Activated T-cell treated with anti-CD3 and anti-CD28 coated beads, Interleukin-2, amount 50 U/mL, for 4 hours (primary cell): ENCODE data around the gene BOLA2B. TPM values are rescaled to one million over a fixed set of nuclear protein-coding genes. Genes with fewer than 3 reads are reported as not detected.

ENCODE experiments used
- total RNA-seq, 3 donors: library from RNA; stranded (reverse); gene quantifications; one replicate each; pipeline ENCODE4 v1.2.1, GENCODE V29; 2021

Gene BOLA2B
- total RNA-seq, 3 donors from 2014 or later, result 468 to 531 (median 481) TPM

Other genes with a start within 250 kb of the BOLA2B start
- gene TMEM219, start 231.6 kb downstream of the BOLA2B start, total RNA-seq, result 10 to 100 TPM; 19.3 to 30.8 (median 27.7) TPM
- gene TAOK2, start 219.8 kb downstream of the BOLA2B start, total RNA-seq, result 10 to 100 TPM; 34.9 to 37.9 (median 37.8) TPM
- gene HIRIP3, start 198.0 kb downstream of the BOLA2B start, total RNA-seq, result 10 to 100 TPM; 43.4 to 52.5 (median 50.7) TPM
- 100 to 1,000 TPM; 103 to 113 (median 112) TPM for gene INO80E, start 197.4 kb downstream of the BOLA2B start, total RNA-seq
- gene DOC2A, start 182.6 kb downstream of the BOLA2B start, total RNA-seq, result 1 to 10 TPM in 2 of 3 donors, under 1 TPM in 1; 0.49 to 2.5 (median 1.1) TPM
- gene C16orf92, start 170.5 kb downstream of the BOLA2B start, total RNA-seq, result not detected
- under 1 TPM; 0.22 to 0.33 (median 0.32) TPM for gene TLCD3B, start 162.4 kb downstream of the BOLA2B start, total RNA-seq
- gene ALDOA, start 127.9 kb downstream of the BOLA2B start, total RNA-seq, result 1,000 to 10,000 TPM; 2,101 to 2,362 (median 2,220) TPM
- gene PPP4C, start 117.7 kb downstream of the BOLA2B start, total RNA-seq, result 100 to 1,000 TPM; 147 to 164 (median 152) TPM
- under 1 TPM; 0.33 to 0.87 (median 0.48) TPM for gene TBX6, start 101.7 kb downstream of the BOLA2B start, total RNA-seq
- gene YPEL3, start 97.5 kb downstream of the BOLA2B start, total RNA-seq, result 1 to 10 TPM; 4.4 to 7.2 (median 6.1) TPM
- 1 to 10 TPM in 2 of 3 donors, under 1 TPM in 1; 0.76 to 3.3 (median 2.7) TPM for gene GDPD3, start 80.1 kb downstream of the BOLA2B start, total RNA-seq
- 10 to 100 TPM; 29.1 to 37.5 (median 32.6) TPM for gene MAPK3, start 70.4 kb downstream of the BOLA2B start, total RNA-seq
- gene CORO1A, start 10.1 kb downstream of the BOLA2B start, total RNA-seq, result 100 to 1,000 TPM; 747 to 940 (median 832) TPM
- gene SLX1A, start 209 bp upstream of the BOLA2B start, total RNA-seq, result 100 to 1,000 TPM in 1 of 3 donors, 10 to 100 TPM in 2; 84.5 to 110 (median 95.6) TPM
- gene SULT1A3, start 5.6 kb upstream of the BOLA2B start, total RNA-seq, result 1 to 10 TPM; 6.8 to 7.6 (median 7.0) TPM
- gene NPIPB13, start 54.8 kb upstream of the BOLA2B start, total RNA-seq, result 10 to 100 TPM in 1 of 3 donors, 1 to 10 TPM in 2; 8.2 to 10.2 (median 8.3) TPM
- 10 to 100 TPM; 95.2 to 97.2 (median 96.8) TPM for gene CD2BP2, start 161.6 kb upstream of the BOLA2B start, total RNA-seq
- 10 to 100 TPM; 48.2 to 52.5 (median 49.6) TPM for gene TBC1D10B, start 176.8 kb upstream of the BOLA2B start, total RNA-seq
- gene MYL11, start 181.1 kb upstream of the BOLA2B start, total RNA-seq, result under 1 TPM in 1 of 3 donors, not detected in 2; 0.76 TPM
- 100 to 1,000 TPM; 133 to 164 (median 152) TPM for gene SEPTIN1, start 188.9 kb upstream of the BOLA2B start, total RNA-seq
- gene ZNF48, start 201.8 kb upstream of the BOLA2B start, total RNA-seq, result 10 to 100 TPM; 18.0 to 19.2 (median 18.1) TPM
- 1 to 10 TPM; 7.1 to 9.8 (median 9.4) TPM for gene ZNF771, start 213.9 kb upstream of the BOLA2B start, total RNA-seq
- 100 to 1,000 TPM; 226 to 283 (median 250) TPM for gene DCTPP1, start 236.4 kb upstream of the BOLA2B start, total RNA-seq